DOHH2 (cell line): ENCODE measurements around the gene DNAAF5.

Experiments used
- H3F3A ChIP-seq: fragments of 200-600 bp; sonication (generic), shearing (Covaris generic); 2 replicates; pipeline ENCODE4 v1.6.0; 2016; ENCODE audit warnings: antibody characterized with exemption, mild to moderate bottlenecking; ENCODE audit not compliant: control insufficient read depth, insufficient read depth
- H3K27ac ChIP-seq: fragments of 200-600 bp; sonication (generic); 2 replicates; pipeline ENCODE4 v1.5.1; 2014; ENCODE audit warnings: low read depth, mild to moderate bottlenecking, low read length, moderate library complexity
- H3K27me3 ChIP-seq: fragments of 200-600 bp; sonication (generic); 2 replicates; pipeline ENCODE4 v1.6.1; 2014; ENCODE audit warnings: mild to moderate bottlenecking, low read length, mixed read lengths; ENCODE audit not compliant: control insufficient read depth
- H3K36me3 ChIP-seq: fragments of 200-600 bp; sonication (generic); 2 replicates; pipeline ENCODE4 v1.6.1; 2014; ENCODE audit warnings: mild to moderate bottlenecking, low read length, moderate library complexity, mixed read lengths; ENCODE audit not compliant: control insufficient read depth
- H3K4me1 ChIP-seq: fragments of 200-600 bp; sonication (generic); 2 replicates; pipeline ENCODE4 v1.6.1; 2014; ENCODE audit warnings: mild to moderate bottlenecking, low read length, mixed read lengths; ENCODE audit not compliant: control insufficient read depth
- H3K4me2 ChIP-seq: fragments of 200-600 bp; sonication (generic); 2 replicates; pipeline ENCODE4 v1.6.0; 2014; ENCODE audit warnings: mild to moderate bottlenecking, low read length, moderate library complexity
- H3K4me3 ChIP-seq: fragments of 200-600 bp; sonication (generic); 2 replicates; pipeline ENCODE4 v1.5.1; 2014; ENCODE audit warnings: mild to moderate bottlenecking, low read length, mixed read lengths
- H3K79me2 ChIP-seq: fragments of 200-600 bp; sonication (generic); 2 replicates; pipeline ENCODE4 v1.6.1; 2014; ENCODE audit warnings: mild to moderate bottlenecking, low read length, mixed read lengths; ENCODE audit not compliant: control insufficient read depth
- H3K9me2 ChIP-seq: fragments of 200-600 bp; sonication (generic); replicated peaks from 2 replicates; pipeline ENCODE4 v1.6.1; 2014; ENCODE audit warnings: mild to moderate bottlenecking, low read length, mixed read lengths; ENCODE audit not compliant: control insufficient read depth
- H3K9me3 ChIP-seq: fragments of 200-600 bp; sonication (generic); 2 replicates; pipeline ENCODE4 v1.6.1; 2014; ENCODE audit warnings: antibody characterized with exemption, low read length, mixed read lengths; ENCODE audit not compliant: control insufficient read depth, insufficient read depth
- H4K20me1 ChIP-seq: fragments of 200-600 bp; sonication (generic); 2 replicates; pipeline ENCODE4 v1.6.0; 2014; ENCODE audit warnings: low read depth, mild to moderate bottlenecking, antibody characterized with exemption, low read length, moderate library complexity; ENCODE audit not compliant: control insufficient read depth, insufficient read depth
- CTCF ChIP-seq: fragments of 200-600 bp; sonication (generic); IDR thresholded peaks from one replicate; pipeline ENCODE4 v1.5.1; 2014; ENCODE audit warnings: antibody characterized with exemption, mild to moderate bottlenecking, low read depth, low read length; ENCODE audit not compliant: poor library complexity, severe bottlenecking
- EZH2phosphoT487 ChIP-seq: fragments of 200-600 bp; sonication (generic); IDR thresholded peaks from 2 replicates; pipeline ENCODE4 v1.6.1; 2017; ENCODE audit warnings: borderline replicate concordance, mild to moderate bottlenecking, antibody characterized with exemption, low read length, moderate library complexity, mixed read lengths

The DNAAF5 gene

GRCh38 chr7:732094-732541, 5.6 kb downstream of the DNAAF5 start:
- TF ChIP-seq CTCF (no peak), EZH2phosphoT487 (no peak)
- H3K4me2 ChIP-seq, result no peak overlapping the region
- H3F3A ChIP-seq, result no peaks in the 10 kb centered on the region
- peaks cover 32% of the 10 kb centered on the region for H3K9me3 ChIP-seq
- H3K36me3 ChIP-seq, result peaks cover 78% of the 10 kb centered on the region
- H3K9me2 ChIP-seq, result no peaks in the 10 kb centered on the region
- no peak overlapping the region for H3K4me3 ChIP-seq
- H3K27ac ChIP-seq, result no peak overlapping the region
- peaks cover 98% of the 10 kb centered on the region for H3K79me2 ChIP-seq
- H3K27me3 ChIP-seq, result no peaks in the 10 kb centered on the region
- H3K4me1 ChIP-seq, result peaks cover 11% of the 10 kb centered on the region
- H4K20me1 ChIP-seq, result 0 out of 2 replicates have a peak, but pooled peaks cover 3% of the 10 kb centered on the region

DNA sequence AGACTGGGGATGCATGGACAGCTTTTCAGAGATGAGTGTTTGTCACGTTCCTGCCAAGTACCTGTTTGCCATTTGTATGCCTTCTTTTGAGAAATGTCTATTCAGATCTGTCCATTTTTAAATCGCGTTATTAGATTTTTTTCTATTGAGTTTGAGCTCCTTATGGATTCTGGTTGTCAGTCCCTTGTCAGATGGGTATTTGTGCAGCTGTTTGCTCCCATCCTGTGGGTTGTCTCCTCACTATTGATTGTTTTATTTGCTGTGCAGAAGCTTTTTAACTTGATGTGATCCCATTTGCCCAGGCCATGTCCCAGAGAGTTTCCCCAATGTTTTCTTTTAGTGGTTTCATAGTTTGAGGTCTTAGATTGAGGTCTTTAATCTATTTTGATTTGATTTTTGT, 6.1 kb downstream of the DNAAF5 start:
- Histone ChIP-seq H3K9me3 (peaks cover 32% of the 10 kb centered on the region), H3K36me3 (peaks cover 81% of the 10 kb centered on the region), H3K4me2 (no peak overlapping the region), H3K9me2 (no peaks in the 10 kb centered on the region), H3K4me1 (peaks cover 11% of the 10 kb centered on the region), H3K79me2 (peaks cover 98% of the 10 kb centered on the region), H3F3A (no peaks in the 10 kb centered on the region), H4K20me1 (0 out of 2 replicates have a peak, but pooled peaks cover 3% of the 10 kb centered on the region), H3K27ac (no peak overlapping the region), H3K4me3 (no peak overlapping the region), H3K27me3 (no peaks in the 10 kb centered on the region)
- TF ChIP-seq CTCF, result no peak
- TF ChIP-seq EZH2phosphoT487, result no peak

- H3K9me3 ChIP-seq, result peaks cover 32% of the 10 kb centered on the region
- H4K20me1 ChIP-seq, result 0 out of 2 replicates have a peak, but pooled peaks cover 5% of the 10 kb centered on the region
- no peak overlapping the region for H3K4me2 ChIP-seq
- H3K27ac ChIP-seq, result no peak overlapping the region
- H3F3A ChIP-seq, result no peaks in the 10 kb centered on the region
- H3K36me3 ChIP-seq, result peaks cover 84% of the 10 kb centered on the region
- H3K4me3 ChIP-seq, result no peak overlapping the region
- no peaks in the 10 kb centered on the region for H3K27me3 ChIP-seq
- no peaks in the 10 kb centered on the region for H3K9me2 ChIP-seq
- TF ChIP-seq EZH2phosphoT487 (no peak), CTCF (no peak)
- H3K79me2 ChIP-seq, result peaks cover 98% of the 10 kb centered on the region
- no peaks in the 10 kb centered on the region for H3K4me1 ChIP-seq
Observed at GRCh38 chr7:734214-734613, 7.7 kb downstream of the DNAAF5 start.
